DND-41 (cell line): Measurements from ENCODE around the gene TOMM6.
"Not testable (repeated sequence)": the region's sequence is repeated elsewhere in the genome, so short reads cannot be mapped to it uniquely, and the experiment has no call there.

Experiments used
- ATAC-seq: fragments of 200-7000 bp; cut with Tn5 transposase; 3 replicates; pipeline ENCODE4 v1.9.1; 2021; ENCODE audit warnings: low read depth; ENCODE audit not compliant: insufficient read depth
- DNase-seq: peaks from one replicate; pipeline ENCODE4 v3.0.0-alpha.2; 2020
- H2AFZ ChIP-seq: 2 replicates; pipeline ENCODE4 v1.6.0; 2012; ENCODE audit warnings: low read depth, low read length
- H3K27ac ChIP-seq: 2 replicates; pipeline ENCODE4 v1.5.1; 2012; ENCODE audit warnings: low read length, inconsistent platforms
- H3K27me3 ChIP-seq: fragments of 200-600 bp; sonication (generic); 2 replicates; pipeline ENCODE4 v1.6.0; 2012; ENCODE audit warnings: low read length, mild to moderate bottlenecking, inconsistent platforms; ENCODE audit not compliant: insufficient read depth, poor library complexity
- H3K36me3 ChIP-seq: 2 replicates; pipeline ENCODE4 v1.5.1; 2012; ENCODE audit warnings: low read length, inconsistent platforms; ENCODE audit not compliant: insufficient read depth
- H3K4me1 ChIP-seq: 2 replicates; pipeline ENCODE4 v1.5.1; 2012; ENCODE audit warnings: mild to moderate bottlenecking, low read length; ENCODE audit not compliant: insufficient read depth
- H3K4me2 ChIP-seq: 2 replicates; pipeline ENCODE4 v1.6.0; 2012; ENCODE audit warnings: mild to moderate bottlenecking, moderate library complexity, low read length, inconsistent platforms; ENCODE audit not compliant: insufficient read depth
- H3K4me3 ChIP-seq, 2 experiments: fragments of 200-600 bp in 1 of 2; shearing (Covaris generic) in 1 of 2; 2 replicates each; pipeline ENCODE4 v1.5.1; 2012 to 2016; ENCODE audit warnings: inconsistent platforms in 2 of 2, low read length in 2 of 2, mild to moderate bottlenecking in 2 of 2, low read depth in 1 of 2, moderate library complexity in 1 of 2
- H3K79me2 ChIP-seq: 2 replicates; pipeline ENCODE4 v1.6.0; 2012; ENCODE audit warnings: low read length, inconsistent platforms; ENCODE audit not compliant: insufficient read depth
- H3K9ac ChIP-seq: 2 replicates; pipeline ENCODE4 v1.6.0; 2012; ENCODE audit warnings: low read depth, mild to moderate bottlenecking, inconsistent platforms, low read length, moderate library complexity
- H3K9me3 ChIP-seq: 2 replicates; pipeline ENCODE4 v1.5.1; 2012; ENCODE audit warnings: low read length, moderate library complexity, mild to moderate bottlenecking, inconsistent platforms; ENCODE audit not compliant: insufficient read depth, severe bottlenecking
- H4K20me1 ChIP-seq: 2 replicates; pipeline ENCODE4 v1.6.0; 2012; ENCODE audit warnings: low read length; ENCODE audit not compliant: insufficient read depth
- EZH2 ChIP-seq: IDR thresholded peaks from 3 replicates; pipeline ENCODE4 v1.6.1; 2012; ENCODE audit warnings: borderline replicate concordance, low read depth, mild to moderate bottlenecking, moderate library complexity, low read length, inconsistent platforms; ENCODE audit not compliant: severe bottlenecking
- TF ChIP-seq, protein P1 (sequence below): IDR thresholded peaks from 2 replicates; pipeline ENCODE4 v1.5.1; 2012; ENCODE audit warnings: borderline replicate concordance, low read length, moderate library complexity, mild to moderate bottlenecking; ENCODE audit not compliant: poor library complexity, severe bottlenecking; ENCODE audit errors: extremely low read depth

TOMM6 gene

DNA sequence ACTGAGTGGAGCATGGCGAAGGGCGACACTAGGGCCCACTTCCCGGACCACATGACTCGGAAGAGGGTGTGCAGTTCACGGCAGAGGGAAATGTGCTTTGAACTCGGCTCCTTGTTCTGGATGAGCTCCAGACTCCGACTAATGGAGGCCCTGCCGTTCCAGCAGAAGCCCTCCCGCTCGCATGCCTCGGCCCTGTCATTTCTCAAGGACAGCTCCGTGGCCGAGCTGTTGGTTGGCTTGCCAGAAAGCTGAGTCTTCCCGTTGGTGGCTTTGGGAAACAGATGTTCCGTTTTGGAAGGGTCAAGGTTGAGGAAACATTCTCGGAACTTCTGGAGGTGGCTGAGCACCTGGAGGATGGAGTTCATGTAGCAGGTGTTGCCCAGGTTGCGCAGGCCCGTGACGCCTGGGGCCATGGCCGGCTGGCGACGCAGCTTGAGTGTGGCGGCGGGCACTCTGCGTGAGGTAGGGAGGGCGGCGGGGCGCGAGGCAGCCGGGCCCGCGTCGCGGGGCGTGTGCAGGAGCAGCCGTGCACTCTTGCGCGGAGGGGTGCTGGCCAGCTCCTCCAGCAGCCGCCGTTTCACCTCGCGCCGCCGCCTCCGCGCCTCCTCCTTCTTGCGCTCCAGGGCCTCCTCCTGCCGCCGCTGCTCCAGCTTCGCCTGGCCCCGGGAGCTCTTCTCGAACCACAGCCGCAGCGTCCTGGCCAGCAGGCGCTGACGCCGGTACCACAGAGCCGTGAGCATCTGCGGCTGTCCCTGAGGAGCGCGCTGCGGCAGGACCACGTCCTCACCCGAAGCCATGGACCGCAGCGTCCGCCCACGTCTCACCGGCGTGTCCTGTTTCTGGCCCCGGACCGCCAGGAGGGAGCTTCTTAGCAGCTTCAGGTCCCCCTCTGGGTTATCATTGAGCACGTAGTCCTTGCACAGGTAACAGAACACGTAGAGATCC, 18.6 kb downstream of the TOMM6 start:
- 0 out of 2 replicates have a peak, but pooled peaks cover 2% of the 10 kb centered on the region for H3K79me2 ChIP-seq
- no peaks in the 10 kb centered on the region for H3K4me1 ChIP-seq
- ATAC-seq (no peak), DNase-seq (no peak)
- H3K27me3 ChIP-seq, result no peaks in the 10 kb centered on the region
- H3K36me3 ChIP-seq, result peaks cover 43% of the 10 kb centered on the region
- no peak for TF ChIP-seq EZH2
- TF ChIP-seq, protein P1, sequence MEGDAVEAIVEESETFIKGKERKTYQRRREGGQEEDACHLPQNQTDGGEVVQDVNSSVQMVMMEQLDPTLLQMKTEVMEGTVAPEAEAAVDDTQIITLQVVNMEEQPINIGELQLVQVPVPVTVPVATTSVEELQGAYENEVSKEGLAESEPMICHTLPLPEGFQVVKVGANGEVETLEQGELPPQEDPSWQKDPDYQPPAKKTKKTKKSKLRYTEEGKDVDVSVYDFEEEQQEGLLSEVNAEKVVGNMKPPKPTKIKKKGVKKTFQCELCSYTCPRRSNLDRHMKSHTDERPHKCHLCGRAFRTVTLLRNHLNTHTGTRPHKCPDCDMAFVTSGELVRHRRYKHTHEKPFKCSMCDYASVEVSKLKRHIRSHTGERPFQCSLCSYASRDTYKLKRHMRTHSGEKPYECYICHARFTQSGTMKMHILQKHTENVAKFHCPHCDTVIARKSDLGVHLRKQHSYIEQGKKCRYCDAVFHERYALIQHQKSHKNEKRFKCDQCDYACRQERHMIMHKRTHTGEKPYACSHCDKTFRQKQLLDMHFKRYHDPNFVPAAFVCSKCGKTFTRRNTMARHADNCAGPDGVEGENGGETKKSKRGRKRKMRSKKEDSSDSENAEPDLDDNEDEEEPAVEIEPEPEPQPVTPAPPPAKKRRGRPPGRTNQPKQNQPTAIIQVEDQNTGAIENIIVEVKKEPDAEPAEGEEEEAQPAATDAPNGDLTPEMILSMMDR, result no peak
- no peaks in the 10 kb centered on the region for H3K9me3 ChIP-seq
- no peaks in the 10 kb centered on the region for H4K20me1 ChIP-seq
- H3K4me3 ChIP-seq, result no peak overlapping the region
- no peak overlapping the region for H3K9ac ChIP-seq
- H3K27ac ChIP-seq, result no peak overlapping the region
- H3K4me2 ChIP-seq, result no peak overlapping the region
- no peak overlapping the region for H2AFZ ChIP-seq

DNA sequence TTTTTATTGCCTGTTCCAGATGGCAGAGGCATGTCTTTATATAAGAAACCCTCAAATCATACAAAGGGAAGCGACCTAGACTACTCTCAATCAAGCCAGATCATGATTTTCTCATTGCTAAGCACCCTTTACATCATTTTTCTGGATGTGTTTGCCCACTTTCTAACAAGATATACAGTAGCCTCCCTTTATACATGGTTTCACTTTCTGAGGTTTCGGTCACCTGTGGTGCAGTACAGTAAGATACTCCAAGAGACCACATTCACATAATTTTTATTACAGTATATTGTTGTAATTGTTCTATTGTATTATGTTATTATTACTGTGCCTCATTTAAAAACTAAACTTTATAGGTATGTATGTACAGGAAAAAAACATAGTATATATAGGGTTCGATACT, 23.6 kb downstream of the TOMM6 start:
- H3K4me2 ChIP-seq, result no peak overlapping the region
- no peaks in the 10 kb centered on the region for H4K20me1 ChIP-seq
- peaks cover 15% of the 10 kb centered on the region for H3K36me3 ChIP-seq
- no peaks in the 10 kb centered on the region for H3K27me3 ChIP-seq
- DNase-seq, result no peak
- no peaks in the 10 kb centered on the region for H3K4me1 ChIP-seq
- no peak overlapping the region for H3K9ac ChIP-seq
- H3K4me3 ChIP-seq, result no peak overlapping the region
- TF ChIP-seq, protein P1, result no peak
- H2AFZ ChIP-seq, result no peak overlapping the region
- no peak overlapping the region for H3K27ac ChIP-seq
- H3K9me3 ChIP-seq, result no peaks in the 10 kb centered on the region
- no peak for ATAC-seq
- peaks cover 13% of the 10 kb centered on the region for H3K79me2 ChIP-seq

DNA sequence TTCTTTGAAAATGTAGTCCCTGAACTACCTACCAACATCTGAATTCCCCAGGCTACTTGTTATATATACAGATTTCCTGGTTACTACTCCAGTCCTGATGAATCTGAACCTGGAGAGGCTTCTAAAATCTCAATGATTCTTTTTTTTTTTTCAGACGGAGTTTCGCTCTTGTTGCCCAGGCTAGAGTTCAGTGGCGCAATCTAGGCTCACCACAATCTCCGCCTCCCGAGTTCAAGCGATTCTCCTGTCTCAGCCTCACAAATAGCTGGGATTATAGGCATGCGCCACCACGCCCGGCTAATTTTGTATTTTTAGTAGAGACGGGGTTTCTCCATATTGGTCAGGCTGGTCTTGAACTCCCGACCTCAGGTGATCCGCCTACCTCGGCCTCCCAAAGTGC, 24.5 kb downstream of the TOMM6 start:
- not testable (repeated sequence) for DNase-seq, H3K4me2 ChIP-seq, H3K4me3 ChIP-seq, ATAC-seq, H3K9me3 ChIP-seq, H4K20me1 ChIP-seq, H3K36me3 ChIP-seq, H2AFZ ChIP-seq, H3K4me1 ChIP-seq, H3K27ac ChIP-seq, H3K27me3 ChIP-seq, H3K9ac ChIP-seq
- peaks cover 13% of the 10 kb centered on the region for H3K79me2 ChIP-seq

DNA sequence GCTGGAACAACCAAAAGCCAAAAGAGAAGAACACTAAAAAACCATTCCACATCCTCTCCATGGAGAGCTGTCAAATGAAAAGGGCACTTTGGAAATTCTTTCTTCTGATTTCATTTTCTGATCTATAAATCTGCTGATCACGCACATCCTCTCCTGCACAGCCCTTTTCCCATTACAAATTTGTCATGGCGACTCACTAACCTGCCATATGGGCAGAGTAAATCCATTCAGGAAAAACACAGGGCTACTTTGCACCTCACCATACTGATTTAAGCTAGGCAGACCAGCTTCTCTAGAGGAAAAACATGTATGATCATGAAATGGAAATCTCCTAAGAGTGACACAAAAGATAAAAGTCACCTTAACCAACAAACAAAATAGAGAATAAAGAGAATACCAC, 26.0 kb downstream of the TOMM6 start:
- ATAC-seq, result no peak
- Histone ChIP-seq H3K79me2 (peaks cover 10% of the 10 kb centered on the region), H3K4me2 (no peak overlapping the region), H2AFZ (no peak overlapping the region), H3K4me1 (no peaks in the 10 kb centered on the region), H3K27ac (no peak overlapping the region), H4K20me1 (no peaks in the 10 kb centered on the region; the same call in 1 of the 2 replicates), H3K9ac (no peak overlapping the region), H3K27me3 (no peaks in the 10 kb centered on the region), H3K4me3 (no peak overlapping the region), H3K9me3 (no peaks in the 10 kb centered on the region), H3K36me3 (peaks cover 9% of the 10 kb centered on the region; the same call in 1 of the 2 replicates)
- TF ChIP-seq EZH2, result no peak
- TF ChIP-seq, protein P1, result no peak
- no peak for DNase-seq
